ENCODE measurements around the gene GSG1L2.
"Not testable (repeated sequence)": the region's sequence is repeated elsewhere in the genome, so short reads cannot be mapped to it uniquely, and the experiment has no call there.

GSG1L2 gene

GRCh38 chr17:9788601-9789000 is 33.3 kb downstream of the GSG1L2 start:
- no peak for DNase-seq

DNA sequence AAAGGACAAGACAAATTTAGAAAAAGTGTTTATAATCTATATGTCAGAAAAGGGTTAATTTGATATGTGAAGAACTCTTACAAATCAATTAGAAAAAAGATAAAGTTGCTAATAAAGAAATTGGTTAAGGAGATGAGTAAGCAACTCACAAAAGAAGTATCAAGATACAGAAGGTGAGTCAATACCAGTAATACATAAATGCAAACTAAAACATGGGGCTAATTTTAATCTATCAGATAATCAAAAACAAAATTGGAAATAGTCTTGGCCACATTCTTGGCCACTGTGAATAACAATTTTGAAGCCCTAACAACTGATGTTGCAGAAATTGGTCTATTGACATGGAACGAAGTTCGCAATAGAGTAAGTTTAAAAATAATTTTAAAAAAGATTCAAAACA is 37.3 kb downstream of the GSG1L2 start:
- no peak for DNase-seq

- not testable (repeated sequence) for DNase-seq
Observed at GRCh38 chr17:9783465-9783864, 38.4 kb downstream of the GSG1L2 start.

GRCh38 chr17:9783050-9783449 is 38.8 kb downstream of the GSG1L2 start:
- DNase-seq = no peak

GRCh38 chr17:9780552-9780951 is 41.3 kb downstream of the GSG1L2 start:
- DNase-seq = no peak

- no peak for DNase-seq
Observed at GRCh38 chr17:9776911-9777310, 45.0 kb downstream of the GSG1L2 start.

GRCh38 chr17:9772658-9773057 is 49.2 kb downstream of the GSG1L2 start:
- DNase-seq = no peak

DNA sequence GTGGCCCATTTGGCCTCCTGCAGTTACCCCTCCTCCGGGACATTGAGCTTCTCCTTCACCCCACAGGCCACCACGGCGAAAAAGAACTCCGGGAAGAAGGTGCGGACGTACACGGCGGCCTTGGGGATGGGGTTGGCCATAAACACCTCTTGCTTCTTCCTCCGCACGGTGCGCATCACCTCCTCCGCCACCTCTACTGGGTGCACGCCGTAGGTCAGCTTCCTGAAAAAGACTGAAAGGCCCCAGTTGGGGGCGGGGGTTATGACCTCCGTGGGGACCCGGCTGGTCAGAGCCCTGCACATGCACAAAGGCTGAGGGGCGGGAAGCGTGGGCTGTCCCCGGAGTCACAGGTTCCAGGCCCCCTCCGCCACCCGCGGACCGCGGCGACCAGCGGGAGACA is 50.4 kb downstream of the GSG1L2 start:
- DNase-seq = no peak

DNA sequence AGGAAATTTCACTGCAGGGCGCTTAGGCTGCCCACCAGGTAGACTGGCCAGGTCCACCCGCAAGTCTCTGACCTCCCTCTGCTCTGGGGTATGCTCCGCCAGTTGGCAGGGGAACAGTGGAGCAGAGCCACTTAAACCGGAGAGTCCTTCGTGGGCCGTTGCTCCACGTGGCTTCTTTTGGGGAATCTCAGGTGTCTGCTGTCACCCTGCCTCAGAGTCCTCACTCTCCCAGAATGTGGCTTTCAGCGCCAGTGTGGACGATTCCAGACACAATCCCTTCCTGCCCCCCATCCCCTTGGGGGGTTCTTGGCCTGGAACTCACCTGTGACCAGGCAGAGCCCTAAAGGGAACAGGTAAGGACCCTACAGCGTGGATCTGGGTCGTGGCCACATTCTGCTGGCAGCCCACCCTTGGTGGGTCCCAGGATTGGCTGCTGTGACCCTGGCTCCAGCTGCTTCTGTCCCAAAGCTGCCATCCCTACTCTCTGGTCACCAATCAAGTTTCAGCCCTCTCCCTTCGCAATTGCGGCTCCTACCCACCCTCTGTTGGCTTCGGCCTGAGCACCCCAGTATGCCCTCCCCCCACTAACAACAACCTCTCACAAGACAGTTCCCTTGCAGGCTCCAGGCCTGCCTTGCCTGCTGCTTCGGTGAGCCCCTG is 52.7 kb downstream of the GSG1L2 start:
- no peak for DNase-seq

- DNase-seq = no peak
Observed at GRCh38 chr17:9768381-9768934, 53.4 kb downstream of the GSG1L2 start.

GRCh38 chr17:9767432-9767991 is 54.4 kb downstream of the GSG1L2 start:
- no peak for DNase-seq

DNA sequence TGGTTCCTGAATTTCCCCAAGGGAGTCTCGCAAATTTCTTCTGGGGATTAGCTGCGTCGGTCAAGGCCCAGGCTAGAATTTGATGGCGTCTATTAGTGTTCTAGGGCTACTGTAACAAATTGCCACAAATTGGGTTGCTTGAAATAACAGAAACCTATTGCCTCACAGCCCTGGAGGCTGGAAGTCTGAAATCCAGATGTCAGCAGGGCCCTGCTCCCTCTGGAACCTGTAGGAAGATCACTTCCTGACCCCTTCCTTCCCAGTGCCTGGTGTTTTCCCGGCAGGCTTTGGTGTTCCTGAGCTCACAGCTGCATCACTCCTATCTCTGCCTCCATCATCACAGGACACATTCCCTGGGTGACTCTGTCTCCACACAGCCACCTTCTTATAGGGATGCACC is 54.9 kb downstream of the GSG1L2 start:
- DNase-seq = no peak

GRCh38 chr17:9765322-9765721 is 56.6 kb downstream of the GSG1L2 start:
- no peak for DNase-seq

DNA sequence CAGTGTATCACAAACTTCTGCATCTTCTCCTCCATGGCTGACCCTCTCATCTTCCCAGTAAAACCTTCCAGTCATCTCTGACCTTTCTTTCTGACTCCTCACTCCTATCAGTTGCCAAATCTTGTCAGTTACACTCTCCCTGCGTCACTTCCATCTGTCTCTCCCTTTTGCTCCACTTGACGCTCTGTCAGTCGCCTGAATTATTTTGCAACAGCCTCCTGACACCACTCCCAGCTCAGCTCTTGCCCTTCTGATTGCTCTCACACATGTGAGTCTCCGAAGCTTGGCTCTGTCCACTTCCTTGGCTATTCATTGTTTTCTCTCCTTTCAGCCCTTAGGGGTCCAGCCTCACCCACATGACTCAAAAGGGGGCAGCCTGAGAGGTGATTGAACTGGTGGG is 58.2 kb downstream of the GSG1L2 start:
- DNase-seq = no peak

- DNase-seq = no peak
Observed at GRCh38 chr17:9760266-9760665, 61.6 kb downstream of the GSG1L2 start.

- DNase-seq = no peak
Observed at GRCh38 chr17:9755083-9755482, 66.8 kb downstream of the GSG1L2 start.
